GM12878 (cell line): ENCODE data around the gene GATAD2B. TPM values are rescaled to one million over a fixed set of nuclear protein-coding genes. Genes with fewer than 3 reads are reported as not detected.

ENCODE experiments used
- ATF7 ChIP-seq: fragments of 450-650 bp; IDR thresholded peaks from 2 replicates; pipeline ENCODE4 v1.6.1; 2016; ENCODE audit warnings: low read depth, mild to moderate bottlenecking
- BHLHE40 ChIP-seq, 2 experiments: fragments of 450-650 bp in 1 of 2; IDR thresholded peaks; 2 replicates each; pipeline ENCODE4 v1.6.1; 2011 to 2017; ENCODE audit warnings: low read depth in 2 of 2, borderline replicate concordance in 1 of 2, improper control_type of control experiment in 1 of 2, low read length in 1 of 2, mild to moderate bottlenecking in 1 of 2
- CBFB ChIP-seq: IDR thresholded peaks from 2 replicates; pipeline ENCODE4 v1.6.1; 2016; ENCODE audit warnings: antibody characterized with exemption, low read depth
- CHD1 ChIP-seq: IDR thresholded peaks from 2 replicates; pipeline ENCODE4 v1.6.1; 2012; ENCODE audit warnings: low read depth, low read length, improper control_type of control experiment
- ETV6 ChIP-seq, 2 experiments: fragments of 450-650 bp in 1 of 2; IDR thresholded peaks in 1 of 2; conservative IDR thresholded peaks in 1 of 2; 2 replicates each; pipeline ENCODE4 v1.6.1; 2014; ENCODE audit warnings: antibody characterized with exemption in 1 of 2, borderline replicate concordance in 1 of 2, low read depth in 1 of 2, mild to moderate bottlenecking in 1 of 2, moderate library complexity in 1 of 2
- HDAC2 ChIP-seq: fragments of 200-600 bp; sonication (generic); IDR thresholded peaks from 2 replicates; pipeline ENCODE4 v1.6.1; 2017
- MEF2A ChIP-seq: IDR thresholded peaks from 2 replicates; pipeline ENCODE4 v1.6.1; 2011; ENCODE audit warnings: low read depth, mild to moderate bottlenecking, low read length, moderate library complexity; ENCODE audit not compliant: insufficient read depth
- MEF2B ChIP-seq: fragments of 450-650 bp; IDR thresholded peaks from 2 replicates; pipeline ENCODE4 v1.6.1; 2018; ENCODE audit warnings: mild to moderate bottlenecking, moderate library complexity; ENCODE audit not compliant: partially characterized antibody, poor library complexity, severe bottlenecking
- MYC ChIP-seq: IDR thresholded peaks from 2 replicates; pipeline ENCODE4 v1.6.1; 2011; ENCODE audit warnings: mild to moderate bottlenecking, low read length, moderate library complexity, inconsistent platforms; ENCODE audit not compliant: insufficient read depth, insufficient replicate concordance, insufficient read length, severe bottlenecking
- NBN ChIP-seq: fragments of 450-650 bp; IDR thresholded peaks from 2 replicates; pipeline ENCODE4 v1.6.1; 2016
- NR2C2 ChIP-seq: IDR thresholded peaks from 2 replicates; pipeline ENCODE4 v1.6.1; 2011; ENCODE audit warnings: borderline replicate concordance, low read depth; ENCODE audit not compliant: control insufficient read depth, insufficient read length
- NRF1 ChIP-seq: conservative IDR thresholded peaks from 2 replicates; pipeline ENCODE4 v1.6.1; 2011; ENCODE audit warnings: mild to moderate bottlenecking, low read depth, low read length, improper control_type of control experiment
- RUNX3 ChIP-seq: IDR thresholded peaks from 2 replicates; pipeline ENCODE4 v1.6.1; 2012; ENCODE audit warnings: low read length, inconsistent platforms
- SMAD1 ChIP-seq: fragments of 450-650 bp; IDR thresholded peaks from 2 replicates; pipeline ENCODE4 v1.6.1; 2018; ENCODE audit warnings: mild to moderate bottlenecking, low read depth; ENCODE audit not compliant: partially characterized antibody
- SREBF2 ChIP-seq: IDR thresholded peaks from 2 replicates; pipeline ENCODE4 v1.6.1; 2012; ENCODE audit warnings: mild to moderate bottlenecking, low read length
- polyA plus RNA-seq, 11 experiments: library from polyadenylated mRNA; depleted of rRNA in 4 of 11; unstranded in 6 of 11; stranded (reverse) in 5 of 11; fragments of >200 nt; fragmentation: Nextera tagmentation in 4 of 11; fragmentation: Illumina TruSeq in 1 of 11; extraction: Ambion mirVana in 4 of 11; extraction: Trizol in 1 of 11; gene quantifications; 1 replicate in 1 of 11; 2 replicates in 10 of 11; pipeline versions ENCODE4 v1.2.1 to v1.2.3, GENCODE V29; 2011 to 2016; ENCODE audit warnings: inconsistent platforms in 2 of 11, missing spikeins in 2 of 11, low read depth in 1 of 11
- total RNA-seq, 4 experiments: library from RNA; depleted of rRNA in 3 of 4; stranded (reverse); fragments of >200 nt in 3 of 4; fragmentation: Illumina TruSeq in 1 of 4; extraction: Trizol in 1 of 4; gene quantifications; 2 replicates each; pipeline versions ENCODE4 v1.2.1 to v1.2.3, GENCODE V29; 2013 to 2021
- TF ChIP-seq, protein P1 (sequence below): IDR thresholded peaks from 2 replicates; pipeline ENCODE4 v1.6.1; 2011; ENCODE audit warnings: borderline replicate concordance, low read depth, mild to moderate bottlenecking, moderate library complexity, low read length; ENCODE audit not compliant: insufficient read depth, poor library complexity, severe bottlenecking
- TF ChIP-seq, protein P2 (sequence below): fragments of 450-650 bp; IDR thresholded peaks from 2 replicates; pipeline ENCODE4 v1.6.1; 2016; ENCODE audit warnings: mild to moderate bottlenecking, moderate library complexity, borderline replicate concordance
- TF ChIP-seq, protein P3 (sequence below): fragments of 450-650 bp; IDR thresholded peaks from 2 replicates; pipeline ENCODE4 v1.6.1; 2016; ENCODE audit warnings: mild to moderate bottlenecking

Gene GATAD2B
- total and polyA plus RNA-seq, 10 of the 15 experiments (the other 5 are each of a cell fraction or from before 2014, with no cell fraction given): 2.4 to 63.1 (median 8.7) TPM

DNA sequence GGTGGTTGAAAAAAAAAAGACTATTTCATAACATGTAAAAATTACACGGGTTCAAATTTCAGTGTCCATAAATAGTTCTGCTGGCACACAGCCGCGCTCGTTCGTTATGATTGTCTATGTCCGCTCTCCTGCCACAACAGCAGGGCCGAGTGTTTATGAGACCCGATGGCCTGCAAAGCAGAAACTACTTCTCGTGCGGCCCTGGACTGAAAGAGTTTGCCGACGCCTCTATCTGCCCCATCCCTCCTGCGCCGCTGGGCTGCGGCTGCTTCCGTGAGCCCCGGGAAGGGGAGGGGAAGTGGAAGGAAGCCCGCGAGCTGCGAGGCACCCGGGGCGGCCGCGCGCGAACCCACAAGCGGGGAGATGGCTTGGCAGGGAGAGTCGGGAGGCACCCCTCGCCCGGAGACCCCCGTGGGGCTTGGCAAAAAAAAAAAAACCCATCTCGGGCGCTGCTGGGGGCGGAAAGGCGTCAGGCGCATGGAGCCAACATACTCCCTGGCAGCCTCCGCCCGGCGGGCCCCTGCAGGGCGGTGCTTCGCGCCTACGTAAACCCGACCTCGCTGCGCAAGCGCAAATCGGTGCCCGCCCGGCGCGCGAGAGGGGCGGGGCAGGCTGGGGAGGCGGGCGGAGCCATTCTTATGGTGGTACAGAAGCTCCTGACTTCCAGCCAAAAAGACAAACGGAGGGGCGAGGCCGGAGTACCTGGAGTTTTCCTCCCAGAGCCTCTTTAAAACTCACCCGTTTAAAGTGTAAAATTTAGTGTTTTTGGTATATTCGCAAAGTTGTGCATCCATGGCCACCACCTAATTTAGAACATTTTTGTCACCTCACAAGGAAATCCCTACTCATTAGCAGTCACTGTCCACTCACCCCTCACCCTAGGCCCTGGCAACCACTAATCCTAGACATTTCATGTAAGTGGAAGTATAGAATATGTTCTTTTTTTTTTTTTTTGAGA, 139.3 kb downstream of the GATAD2B start (continued):
- TF ChIP-seq, protein P1, sequence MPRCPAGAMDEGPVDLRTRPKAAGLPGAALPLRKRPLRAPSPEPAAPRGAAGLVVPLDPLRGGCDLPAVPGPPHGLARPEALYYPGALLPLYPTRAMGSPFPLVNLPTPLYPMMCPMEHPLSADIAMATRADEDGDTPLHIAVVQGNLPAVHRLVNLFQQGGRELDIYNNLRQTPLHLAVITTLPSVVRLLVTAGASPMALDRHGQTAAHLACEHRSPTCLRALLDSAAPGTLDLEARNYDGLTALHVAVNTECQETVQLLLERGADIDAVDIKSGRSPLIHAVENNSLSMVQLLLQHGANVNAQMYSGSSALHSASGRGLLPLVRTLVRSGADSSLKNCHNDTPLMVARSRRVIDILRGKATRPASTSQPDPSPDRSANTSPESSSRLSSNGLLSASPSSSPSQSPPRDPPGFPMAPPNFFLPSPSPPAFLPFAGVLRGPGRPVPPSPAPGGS: no peak
- TF ChIP-seq MEF2A (no peak), BHLHE40 (IDR thresholded peaks at IDR 0.05; ENCODE audit: borderline replicate concordance in 1 of 2, low read depth in 2 of 2, low read length in 1 of 2) (peak in 1 of 2 experiments; percentile 39; a peak in 1 of 4 replicates), MYC (no peak), SREBF2 (no peak), NR2C2 (no peak), NBN (peak; percentile 93), CBFB (0 out of 2 replicates have a peak, but pooled peaks have one; percentile 21), ATF7 (no peak), HDAC2 (no peak), SMAD1 (peak; percentile 69), MEF2B (peak; percentile 41), CHD1 (no peak; the same call in 1 of the 2 replicates), RUNX3 (peak; percentile 46), ETV6 (conservative IDR thresholded peaks at IDR 0.05 in 1 of 2, IDR thresholded peaks at IDR 0.05 in 1 of 2; ENCODE audit: borderline replicate concordance in 1 of 2, low read depth in 1 of 2) (peak in 1 of 2 experiments; percentile 35; a peak in 1 of 4 replicates), NRF1 (peak; percentile 72)
- TF ChIP-seq, protein P2, sequence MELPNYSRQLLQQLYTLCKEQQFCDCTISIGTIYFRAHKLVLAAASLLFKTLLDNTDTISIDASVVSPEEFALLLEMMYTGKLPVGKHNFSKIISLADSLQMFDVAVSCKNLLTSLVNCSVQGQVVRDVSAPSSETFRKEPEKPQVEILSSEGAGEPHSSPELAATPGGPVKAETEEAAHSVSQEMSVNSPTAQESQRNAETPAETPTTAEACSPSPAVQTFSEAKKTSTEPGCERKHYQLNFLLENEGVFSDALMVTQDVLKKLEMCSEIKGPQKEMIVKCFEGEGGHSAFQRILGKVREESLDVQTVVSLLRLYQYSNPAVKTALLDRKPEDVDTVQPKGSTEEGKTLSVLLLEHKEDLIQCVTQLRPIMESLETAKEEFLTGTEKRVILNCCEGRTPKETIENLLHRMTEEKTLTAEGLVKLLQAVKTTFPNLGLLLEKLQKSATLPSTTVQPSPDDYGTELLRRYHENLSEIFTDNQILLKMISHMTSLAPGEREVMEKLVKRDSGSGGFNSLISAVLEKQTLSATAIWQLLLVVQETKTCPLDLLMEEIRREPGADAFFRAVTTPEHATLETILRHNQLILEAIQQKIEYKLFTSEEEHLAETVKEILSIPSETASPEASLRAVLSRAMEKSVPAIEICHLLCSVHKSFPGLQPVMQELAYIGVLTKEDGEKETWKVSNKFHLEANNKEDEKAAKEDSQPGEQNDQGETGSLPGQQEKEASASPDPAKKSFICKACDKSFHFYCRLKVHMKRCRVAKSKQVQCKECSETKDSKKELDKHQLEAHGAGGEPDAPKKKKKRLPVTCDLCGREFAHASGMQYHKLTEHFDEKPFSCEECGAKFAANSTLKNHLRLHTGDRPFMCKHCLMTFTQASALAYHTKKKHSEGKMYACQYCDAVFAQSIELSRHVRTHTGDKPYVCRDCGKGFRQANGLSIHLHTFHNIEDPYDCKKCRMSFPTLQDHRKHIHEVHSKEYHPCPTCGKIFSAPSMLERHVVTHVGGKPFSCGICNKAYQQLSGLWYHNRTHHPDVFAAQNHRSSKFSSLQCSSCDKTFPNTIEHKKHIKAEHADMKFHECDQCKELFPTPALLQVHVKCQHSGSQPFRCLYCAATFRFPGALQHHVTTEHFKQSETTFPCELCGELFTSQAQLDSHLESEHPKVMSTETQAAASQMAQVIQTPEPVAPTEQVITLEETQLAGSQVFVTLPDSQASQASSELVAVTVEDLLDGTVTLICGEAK: no peak; the same call in 1 of the 2 replicates
- TF ChIP-seq, protein P3, sequence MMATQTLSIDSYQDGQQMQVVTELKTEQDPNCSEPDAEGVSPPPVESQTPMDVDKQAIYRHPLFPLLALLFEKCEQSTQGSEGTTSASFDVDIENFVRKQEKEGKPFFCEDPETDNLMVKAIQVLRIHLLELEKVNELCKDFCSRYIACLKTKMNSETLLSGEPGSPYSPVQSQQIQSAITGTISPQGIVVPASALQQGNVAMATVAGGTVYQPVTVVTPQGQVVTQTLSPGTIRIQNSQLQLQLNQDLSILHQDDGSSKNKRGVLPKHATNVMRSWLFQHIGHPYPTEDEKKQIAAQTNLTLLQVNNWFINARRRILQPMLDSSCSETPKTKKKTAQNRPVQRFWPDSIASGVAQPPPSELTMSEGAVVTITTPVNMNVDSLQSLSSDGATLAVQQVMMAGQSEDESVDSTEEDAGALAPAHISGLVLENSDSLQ: no peak
